Limb (tissue), 2 donors: ENCODE data around the gene ZNF775.
A peak's percentile ranks its signal among the peaks of the same experiment; 100 is the strongest.

Source experiments
- DNase-seq, 2 donors: peaks; one replicate each; pipeline ENCODE4 v3.0.0-alpha.2; 2016; ENCODE audit errors: extremely low spot score in 2 of 2

The ZNF775 gene

GRCh38 chr7:150345012-150345411, 34.1 kb upstream of the ZNF775 start:
- no peak for DNase-seq

GRCh38 chr7:150346922-150347321, 32.2 kb upstream of the ZNF775 start:
- no peak for DNase-seq

- no peak for DNase-seq
Measured at GRCh38 chr7:150351587-150352194, 27.4 kb upstream of the ZNF775 start.

GRCh38 chr7:150355666-150356059, 23.5 kb upstream of the ZNF775 start:
- no peak for DNase-seq

GRCh38 chr7:150356265-150356897, 22.7 kb upstream of the ZNF775 start:
- no peak for DNase-seq

- DNase-seq, result no peak
Measured at GRCh38 chr7:150357270-150357669, 21.9 kb upstream of the ZNF775 start.

- DNase-seq, result no peak
Measured at GRCh38 chr7:150357771-150358427, 21.2 kb upstream of the ZNF775 start.

- DNase-seq, result no peak
Measured at GRCh38 chr7:150358433-150358832, 20.7 kb upstream of the ZNF775 start.

GRCh38 chr7:150358988-150359621, 20.0 kb upstream of the ZNF775 start:
- DNase-seq, result no peak

- no peak for DNase-seq
Measured at GRCh38 chr7:150359622-150360362, 19.3 kb upstream of the ZNF775 start.

- DNase-seq, result no peak
Measured at GRCh38 chr7:150360363-150361058, 18.6 kb upstream of the ZNF775 start.

GRCh38 chr7:150361402-150361801, 17.7 kb upstream of the ZNF775 start:
- no peak for DNase-seq

- no peak for DNase-seq
Measured at GRCh38 chr7:150361807-150362621, 17.1 kb upstream of the ZNF775 start.

- no peak for DNase-seq
Measured at GRCh38 chr7:150363370-150363769, 15.8 kb upstream of the ZNF775 start.

- DNase-seq, result no peak
Measured at GRCh38 chr7:150363872-150364271, 15.3 kb upstream of the ZNF775 start.

- DNase-seq, result no peak
Measured at GRCh38 chr7:150365194-150365593, 13.9 kb upstream of the ZNF775 start.

- DNase-seq, result no peak
Measured at GRCh38 chr7:150365673-150366398, 13.3 kb upstream of the ZNF775 start.

GRCh38 chr7:150367677-150368095, 11.4 kb upstream of the ZNF775 start:
- peak in 1 of 2 donors; percentile 67 for DNase-seq

- DNase-seq, result peak; percentile 86 to 95
Measured at GRCh38 chr7:150368096-150368883, 10.8 kb upstream of the ZNF775 start, which contains the start of gene REPIN1. Gene REPIN1 (plus strand): TSS chr7:150368822. CDS start chr7:150369712, 890 bp downstream.
